GM23248 (cell line): ENCODE measurements around the gene SEPTIN6.

Experiments used
- EZH2 ChIP-seq: fragments of 200-600 bp; sonication (generic); IDR thresholded peaks from 2 replicates; pipeline ENCODE4 v1.6.1; 2018; ENCODE audit warnings: antibody characterized with exemption, mild to moderate bottlenecking; ENCODE audit not compliant: insufficient read depth, poor library complexity, severe bottlenecking
- EZH2phosphoT487 ChIP-seq: fragments of 200-600 bp; sonication (generic); IDR thresholded peaks from 2 replicates; pipeline ENCODE4 v1.6.1; 2018; ENCODE audit warnings: antibody characterized with exemption, moderate library complexity, mild to moderate bottlenecking, low read depth; ENCODE audit not compliant: insufficient read depth

- TF ChIP-seq EZH2 (no peak), EZH2phosphoT487 (no peak)
Observed at GRCh38 chrX:119728487-119728886, 35.5 kb upstream of the SEPTIN6 start.
